NCI-H460 (cell line): ENCODE data around the gene UCK1. TPM values are rescaled to one million over a fixed set of nuclear protein-coding genes. Genes with fewer than 3 reads are reported as not detected.

Experiments
- DNase-seq: peaks from one replicate; pipeline ENCODE4 v3.0.0-alpha.2; 2016; ENCODE audit warnings: low read depth; ENCODE audit errors: extremely low read depth
- small RNA-seq, 2 experiments: library from RNA; depleted of rRNA; stranded (forward); fragments of <200 nt; gene quantifications; one replicate each; pipeline ENCODE3, GENCODE V24; 2014
- total RNA-seq: library from RNA; depleted of rRNA; stranded (reverse); fragments of >200 nt; shearing (Covaris generic); gene quantifications from 2 replicates; pipeline ENCODE4 v1.2.3, GENCODE V29; 2014; rRNA removed

The UCK1 gene
- total RNA-seq, 1 experiment from 2014 or later, result 18.7 TPM

GRCh38 chr9:131478421-131478868 lies 52.6 kb downstream of the UCK1 start:
- peak; percentile 55 for DNase-seq

DNA sequence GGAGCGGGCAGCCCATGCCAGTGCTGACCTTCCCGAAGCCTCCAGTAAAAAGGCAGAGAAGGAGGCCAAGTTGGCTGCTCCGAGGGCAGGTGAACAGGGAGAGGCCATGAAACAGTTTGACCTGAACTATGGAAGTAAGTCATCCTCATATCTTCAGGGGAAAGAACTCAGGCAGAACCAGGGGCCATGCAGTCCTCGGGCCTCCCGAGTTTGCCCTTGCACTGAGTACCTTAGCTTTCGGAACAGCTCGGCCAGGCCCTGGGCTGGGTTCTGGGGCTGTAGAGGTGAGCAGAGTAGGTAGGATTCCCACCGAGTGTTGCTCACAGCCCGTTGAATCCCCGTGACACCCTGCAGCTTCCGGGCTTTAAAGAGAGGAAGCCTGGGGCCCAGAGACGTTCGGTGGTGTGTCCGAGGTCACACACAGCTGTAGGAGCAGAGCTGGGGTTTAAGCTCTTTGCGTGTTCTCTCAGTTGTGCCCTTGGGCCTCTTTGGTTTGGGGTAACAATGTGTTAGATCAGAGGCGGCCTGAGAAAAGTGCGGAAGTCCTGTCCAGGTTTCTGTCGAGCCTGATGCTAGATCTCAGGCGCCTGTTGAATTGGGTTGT lies 53.1 kb downstream of the UCK1 start:
- DNase-seq, result no peak

- no peak for DNase-seq
Observed at GRCh38 chr9:131477367-131477766, 53.7 kb downstream of the UCK1 start.

DNA sequence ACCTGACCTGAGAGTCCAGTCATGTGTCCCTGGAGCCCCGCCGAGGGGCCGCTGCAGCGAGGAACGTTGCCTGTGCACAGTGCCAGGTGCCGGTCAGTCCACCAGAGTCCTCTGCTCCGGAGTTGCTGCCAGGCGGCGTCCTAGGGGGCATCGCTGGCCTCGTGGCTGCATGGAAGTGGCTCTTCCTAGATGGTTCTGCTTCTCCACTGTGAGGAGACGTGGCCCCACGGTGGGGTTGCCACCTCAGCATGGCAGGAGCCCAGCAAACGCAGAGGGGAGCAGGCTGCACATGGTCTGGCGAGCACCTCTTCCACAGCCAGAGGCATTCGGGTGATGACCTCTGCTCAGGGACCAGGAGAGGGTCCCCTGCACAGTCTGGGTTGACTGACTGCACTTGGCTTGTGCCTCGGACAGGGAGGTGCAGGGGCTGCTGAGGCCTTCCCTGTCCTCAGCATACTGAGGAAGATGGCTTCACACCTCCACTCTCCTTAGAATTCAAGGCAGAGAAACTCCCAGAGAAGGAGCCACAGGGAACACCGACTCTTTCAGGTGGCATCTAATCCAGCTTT lies 54.2 kb downstream of the UCK1 start:
- no peak for DNase-seq

DNA sequence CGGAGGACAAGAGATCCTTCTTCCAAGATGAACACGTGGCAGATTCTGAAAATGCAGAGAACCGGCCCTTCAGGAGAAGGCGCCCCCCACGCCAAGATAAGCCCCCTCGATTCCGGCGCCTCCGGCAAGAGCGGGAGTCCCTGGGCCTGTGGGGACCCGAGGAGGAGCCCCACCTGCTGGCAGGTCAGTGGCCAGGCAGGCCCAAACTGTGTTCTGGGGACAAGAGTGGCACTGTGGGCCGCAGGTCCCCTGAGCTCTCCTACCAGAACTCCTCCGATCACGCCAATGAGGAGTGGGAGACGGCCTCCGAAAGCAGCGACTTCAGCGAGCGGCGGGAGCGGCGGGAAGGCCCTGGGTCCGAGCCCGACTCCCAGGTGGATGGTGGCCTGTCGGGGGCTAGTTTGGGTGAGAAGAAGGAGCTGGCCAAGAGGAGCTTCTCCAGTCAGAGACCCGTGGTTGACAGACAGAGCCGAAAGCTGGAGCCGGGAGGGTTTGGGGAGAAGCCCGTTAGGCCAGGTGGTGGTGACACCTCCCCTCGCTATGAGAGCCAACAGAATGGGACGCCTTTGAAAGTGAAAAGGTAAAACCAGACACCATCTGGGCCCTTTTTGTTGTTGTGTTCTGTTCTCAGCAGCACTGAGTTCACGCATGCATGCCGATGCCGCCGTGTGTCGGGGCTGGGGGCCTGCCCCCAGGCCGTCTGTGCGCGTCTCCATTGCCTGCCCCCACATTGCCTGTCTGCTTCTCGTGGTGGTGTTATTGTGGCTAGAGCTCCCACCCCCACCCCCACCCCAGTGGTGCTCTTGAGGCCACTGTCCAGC lies 54.9 kb downstream of the UCK1 start:
- DNase-seq, result no peak

GRCh38 chr9:131475111-131475955 lies 55.7 kb downstream of the UCK1 start:
- DNase-seq, result no peak

DNA sequence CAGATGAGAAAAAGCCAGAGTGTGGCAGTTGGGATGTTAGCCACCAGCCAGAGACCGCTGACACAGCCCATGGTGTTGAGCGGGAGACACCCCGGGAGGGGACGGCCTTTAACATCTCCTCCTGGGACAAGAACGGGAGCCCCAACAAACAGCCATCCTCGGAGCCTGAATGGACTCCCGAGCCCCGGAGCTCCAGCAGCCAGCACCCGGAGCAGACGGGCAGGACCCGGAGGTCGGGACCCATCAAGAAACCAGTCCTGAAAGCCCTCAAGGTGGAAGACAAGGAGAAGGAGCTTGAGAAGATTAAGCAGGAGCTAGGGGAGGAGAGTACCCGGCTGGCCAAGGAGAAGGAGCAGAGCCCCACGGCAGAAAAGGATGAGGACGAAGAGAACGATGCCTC lies 56.4 kb downstream of the UCK1 start:
- no peak for DNase-seq

- no peak for DNase-seq
Observed at GRCh38 chr9:131473891-131474290, 57.2 kb downstream of the UCK1 start.

Small RNAs within 50 kb of the gene (small RNA-seq; reads per million reads assigned to genes)
- gene SNORD62A (0.19 to 1.3 reads per million in 2 experiments), gene SNORD62B (0.31 to 2.0 reads per million in 2 experiments)

Other genes with a start within 250 kb of the UCK1 start
- 0.10 and 0.14 TPM in 2 replicates for gene PLPP7, start 241.5 kb downstream of the UCK1 start, total RNA-seq
- 77.5 and 83.8 TPM in 2 replicates for gene PRRC2B, start 137.2 kb downstream of the UCK1 start, total RNA-seq
- 14.5 and 20.1 TPM in 2 replicates for gene POMT1, start 28.3 kb downstream of the UCK1 start, total RNA-seq
- gene PRRT1B, start 14.3 kb upstream of the UCK1 start, total RNA-seq, result not detected in 2 replicates
- 27.7 and 28.7 TPM in 2 replicates for gene RAPGEF1, start 208.8 kb upstream of the UCK1 start, total RNA-seq